Endothelial cell of umbilical vein (primary cell): ENCODE data around the gene PIGX. TPM values are rescaled to one million over a fixed set of nuclear protein-coding genes. Genes with fewer than 3 reads are reported as not detected.

Source experiments
- BruUV-seq: library from RNA; stranded (reverse); fragments of 400-500 nt; replicated peaks from 2 replicates; lab custom pipeline; 2021; lab: Mats Ljungman, UMichigan
- CTCF ChIA-PET: fragments of 300-600, 350-600 bp; sonication (Branson Sonifier 250); formaldehyde crosslinking; loops from one replicate; lab custom pipeline; 2021; ENCODE audit warnings: antibody characterized with exemption, inconsistent platforms; lab: Charles Lee
- POLR2A ChIA-PET: fragments of 300-600, 350-600 bp; sonication (Branson Sonifier 250); formaldehyde crosslinking; loops from one replicate; lab custom pipeline; 2021; ENCODE audit warnings: antibody characterized with exemption, inconsistent platforms; lab: Charles Lee
- DNase-seq: peaks from one replicate; pipeline ENCODE4 v3.0.0-alpha.2; 2011; ENCODE audit warnings: low read depth, low spot score
- FAIRE-seq: peaks from 2 replicates; lab custom pipeline; 2011; peaks lifted over from hg19 to GRCh38; lab: Jason Lieb, UNC
- H2AFZ ChIP-seq: 2 replicates; pipeline ENCODE4 v1.6.0; 2012; ENCODE audit warnings: low read depth, low read length, control low read depth, inconsistent platforms
- H3K27ac ChIP-seq: 2 replicates; pipeline ENCODE4 v1.5.1; 2011; ENCODE audit warnings: low read depth, mild to moderate bottlenecking, control low read depth, low read length, moderate library complexity; ENCODE audit not compliant: insufficient read depth
- H3K27me3 ChIP-seq, 2 experiments: 2 replicates each; pipeline versions ENCODE4 v1.6.0 to v1.6.1; 2011; ENCODE audit warnings: low read length in 2 of 2, mixed read lengths in 1 of 2; ENCODE audit not compliant: control insufficient read depth in 2 of 2, insufficient read depth in 2 of 2
- H3K36me3 ChIP-seq, 2 experiments: 2 replicates in 1 of 2; 3 replicates in 1 of 2; pipeline ENCODE4 v1.5.1; 2011; ENCODE audit warnings: low read length in 2 of 2, mild to moderate bottlenecking in 1 of 2, moderate library complexity in 1 of 2; ENCODE audit not compliant: control insufficient read depth in 2 of 2, insufficient read depth in 2 of 2; ENCODE audit errors: extremely low read depth in 1 of 2
- H3K4me1 ChIP-seq: 3 replicates; pipeline ENCODE4 v1.5.1; 2011; ENCODE audit warnings: mild to moderate bottlenecking, low read length; ENCODE audit not compliant: control insufficient read depth, insufficient read depth; ENCODE audit errors: extremely low read depth
- H3K4me2 ChIP-seq: 2 replicates; pipeline ENCODE4 v1.6.1; 2011; ENCODE audit warnings: low read length, control low read depth, mixed read lengths; ENCODE audit not compliant: insufficient read depth
- H3K4me3 ChIP-seq, 3 experiments: fragments of 200-600 bp in 1 of 3; sonication (generic), shearing (Covaris generic) in 1 of 3; replicated peaks in 1 of 3; 2 replicates each; pipeline ENCODE4 v1.5.1; 2011 to 2016; ENCODE audit warnings: control low read depth in 3 of 3, low read length in 3 of 3, mild to moderate bottlenecking in 2 of 3, inconsistent platforms in 1 of 3, low read depth in 1 of 3, moderate library complexity in 1 of 3; ENCODE audit not compliant: insufficient read depth in 1 of 3
- H3K79me2 ChIP-seq: 2 replicates; pipeline ENCODE4 v1.6.0; 2012; ENCODE audit warnings: low read length, inconsistent platforms; ENCODE audit not compliant: control insufficient read depth, insufficient read depth
- H3K9ac ChIP-seq: replicated peaks from 2 replicates; pipeline ENCODE3; 2011; ENCODE audit warnings: low read length, control low read depth; ENCODE audit not compliant: insufficient read depth; ENCODE audit errors: extremely low read depth
- H3K9me1 ChIP-seq: replicated peaks from 3 replicates; pipeline ENCODE4 v1.6.0; 2011; ENCODE audit warnings: mild to moderate bottlenecking, low read length; ENCODE audit not compliant: control insufficient read depth, insufficient read depth; ENCODE audit errors: extremely low read depth
- H3K9me3 ChIP-seq: replicated peaks from 2 replicates; pipeline ENCODE4 v1.5.1; 2012; ENCODE audit warnings: low read length, inconsistent platforms; ENCODE audit not compliant: control insufficient read depth, insufficient read depth
- H4K20me1 ChIP-seq: replicated peaks from 2 replicates; pipeline ENCODE3; 2011; ENCODE audit warnings: mild to moderate bottlenecking, low read length; ENCODE audit not compliant: control insufficient read depth, insufficient read depth; ENCODE audit errors: extremely low read depth
- FOS ChIP-seq: IDR thresholded peaks from 2 replicates; pipeline ENCODE4 v1.6.1; 2011; ENCODE audit warnings: mild to moderate bottlenecking, low read length, moderate library complexity, borderline replicate concordance; ENCODE audit not compliant: insufficient read depth
- GATA2 ChIP-seq: IDR thresholded peaks from 2 replicates; pipeline ENCODE4 v1.7.0; 2011; ENCODE audit warnings: low read depth, mild to moderate bottlenecking, moderate library complexity, mixed read lengths, low read length; ENCODE audit not compliant: insufficient read length, insufficient read depth
- JUN ChIP-seq: IDR thresholded peaks from 2 replicates; pipeline ENCODE4 v1.6.1; 2011; ENCODE audit warnings: borderline replicate concordance, low read depth; ENCODE audit not compliant: insufficient read length, insufficient read depth
- MAX ChIP-seq: IDR thresholded peaks from 2 replicates; pipeline ENCODE4 v1.6.1; 2011; ENCODE audit not compliant: insufficient read depth, insufficient read length
- POLR2AphosphoS5 ChIP-seq: IDR thresholded peaks from 2 replicates; pipeline ENCODE4 v1.6.1; 2012; ENCODE audit warnings: low read depth, mild to moderate bottlenecking, control low read depth, low read length, moderate library complexity; ENCODE audit not compliant: insufficient read depth
- dilution Hi-C: fragments of 300-500 bp; cut with MboI; formaldehyde crosslinking; loops from one replicate; pipeline ENCODE4 v1.15.0; 2019; ENCODE audit warnings: low sequenced_read_pairs; ENCODE audit not compliant: extremely low pct_ligation_motif_present
- intact Hi-C: fragments of 100-400 bp; cut with micrococcal nuclease; formaldehyde crosslinking; loops from one replicate; pipeline ENCODE4 v1.10.0; 2022
- polyA plus RNA-seq, 4 experiments: library from polyadenylated mRNA; depleted of rRNA in 3 of 4; stranded (reverse) in 3 of 4; unstranded in 1 of 4; fragments of >200 nt; gene quantifications; 2 replicates each; pipeline versions ENCODE4 v1.2.1 to v1.2.3, GENCODE V29; 2011 to 2012; ENCODE audit warnings: missing spikeins in 1 of 4
- total RNA-seq: library from RNA; stranded (reverse); gene quantifications from 2 replicates; pipeline ENCODE4 v1.2.3, GENCODE V29; 2021

PIGX gene
- total and polyA plus RNA-seq, 2 donors (not counting 3 experiments of a cell fraction or from before 2014, with no cell fraction given), result 9.2 to 14.0 TPM

- DNase-seq (no peak), FAIRE-seq (no peak)
- CTCF ChIA-PET, result interaction anchor here (1.3 to 2.3 kb wide), 2 partner anchors 14 to 53 kb away, joined by 3 to 11 read pairs; no protein-coding TSS in a partner anchor
- Histone ChIP-seq H4K20me1 (no peaks in the 10 kb centered on the region), H3K4me1 (no peaks in the 10 kb centered on the region), H3K4me2 (no peak overlapping the region), H3K9me1 (no peaks in the 10 kb centered on the region), H3K79me2 (no peaks in the 10 kb centered on the region), H3K4me3 (no peak overlapping the region), H3K36me3 (no peaks in the 10 kb centered on the region), H3K27me3 (peaks cover 0 to 2% of the 10 kb centered on the region in 2 experiments), H3K9ac (no peak overlapping the region), H3K9me3 (no peaks in the 10 kb centered on the region), H3K27ac (no peak overlapping the region), H2AFZ (no peak overlapping the region)
- BruUV-seq, result no TSS peak
- TF ChIP-seq JUN, result no peak
- TF ChIP-seq POLR2AphosphoS5, result no peak
- TF ChIP-seq MAX, result no peak
- TF ChIP-seq FOS, result no peak
- TF ChIP-seq GATA2, result no peak
- intact Hi-C loops, result no loop called here
- POLR2A ChIA-PET, result no interaction called here
- dilution Hi-C loops, result no loop called here
These were observed 49.2 kb upstream of the PIGX start for GRCh38 chr3:196662711-196663571.
